BE2C (cell line): ENCODE measurements around the gene SLC25A29.

Experiments
- DNase-seq: peaks from one replicate; pipeline ENCODE4 v3.0.0-alpha.2; 2020
- H3K27me3 ChIP-seq: fragments of 250-450 bp; sonication (Bioruptor Pico); 2 replicates; pipeline ENCODE4 v1.5.1; 2020; ENCODE audit warnings: mild to moderate bottlenecking
- H3K36me3 ChIP-seq: fragments of 250-450 bp; sonication (Bioruptor Pico); 2 replicates; pipeline ENCODE4 v1.5.1; 2020; ENCODE audit warnings: mild to moderate bottlenecking
- H3K4me1 ChIP-seq: fragments of 250-450 bp; sonication (Bioruptor Pico); 2 replicates; pipeline ENCODE4 v1.5.1; 2020
- H3K4me3 ChIP-seq: 2 replicates; pipeline ENCODE4 v1.5.1; 2011; ENCODE audit warnings: low read depth, low read length
- H3K9me3 ChIP-seq: fragments of 250-450 bp; sonication (Bioruptor Pico); 2 replicates; pipeline ENCODE4 v1.5.1; 2020
- CTCF ChIP-seq: IDR thresholded peaks from 2 replicates; pipeline ENCODE4 v1.5.1; 2012; ENCODE audit warnings: mild to moderate bottlenecking, low read depth, low read length

The SLC25A29 gene

DNA sequence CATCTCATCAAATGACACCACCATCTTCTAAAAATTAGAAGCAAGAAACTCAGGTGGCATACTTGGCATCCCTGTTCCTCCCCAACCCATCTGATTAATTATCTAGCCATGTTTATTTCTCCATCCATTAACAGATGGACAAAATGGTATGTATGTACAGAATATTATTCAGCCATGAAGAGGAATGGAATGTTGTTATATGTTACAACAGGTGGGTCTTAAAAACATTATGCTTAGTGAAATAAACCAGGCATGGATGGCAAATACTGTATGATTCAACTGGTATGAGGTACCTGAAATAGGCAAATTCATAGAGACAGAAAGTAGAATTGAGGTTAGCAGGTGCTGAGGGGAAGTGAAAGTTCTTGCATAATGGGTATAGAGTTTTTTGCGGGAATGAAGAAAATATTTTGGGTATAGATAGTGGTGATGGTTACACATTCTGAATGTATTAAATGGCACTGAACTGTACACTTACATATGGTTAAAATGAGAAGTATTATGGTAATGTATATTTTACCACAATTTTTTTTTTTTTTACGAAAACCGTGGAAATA, 49.8 kb downstream of the SLC25A29 start:
- Histone ChIP-seq H3K9me3 (no peaks in the 10 kb centered on the region), H3K4me3 (no peak overlapping the region), H3K27me3 (no peaks in the 10 kb centered on the region), H3K4me1 (no peaks in the 10 kb centered on the region), H3K36me3 (no peaks in the 10 kb centered on the region; the same call in 1 of the 2 replicates)
- no peak for DNase-seq
- no peak for TF ChIP-seq CTCF

DNA sequence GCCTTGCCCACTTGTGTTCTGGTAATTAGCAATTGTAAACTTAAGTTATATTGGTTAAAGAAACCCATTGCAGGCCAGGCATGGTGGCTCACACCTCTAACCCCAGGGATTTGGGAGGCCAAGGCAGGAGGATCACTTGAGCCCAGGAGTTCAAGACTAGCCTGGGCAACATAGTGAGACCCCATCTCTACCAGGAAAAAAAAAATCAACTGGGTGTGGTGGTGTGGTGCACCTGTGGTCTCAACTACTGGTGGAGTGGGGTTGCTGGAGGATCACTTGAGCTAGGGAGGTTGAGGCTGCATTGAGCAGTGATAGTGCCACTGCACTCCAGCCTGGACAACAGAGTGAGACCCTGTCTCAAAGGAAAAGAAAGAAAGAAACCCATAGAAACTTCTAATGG, 53.6 kb downstream of the SLC25A29 start:
- no peak for TF ChIP-seq CTCF
- H3K9me3 ChIP-seq = no peaks in the 10 kb centered on the region
- DNase-seq = no peak
- no peak overlapping the region for H3K4me3 ChIP-seq
- no peaks in the 10 kb centered on the region for H3K27me3 ChIP-seq
- peaks cover 3% of the 10 kb centered on the region; the same call in 1 of the 2 replicates for H3K36me3 ChIP-seq
- H3K4me1 ChIP-seq = no peaks in the 10 kb centered on the region

GRCh38 chr14:100250732-100251465, 55.3 kb downstream of the SLC25A29 start:
- H3K27me3 ChIP-seq = no peaks in the 10 kb centered on the region
- no peaks in the 10 kb centered on the region for H3K9me3 ChIP-seq
- peaks cover 3% of the 10 kb centered on the region; the same call in 1 of the 2 replicates for H3K36me3 ChIP-seq
- no peak for DNase-seq
- TF ChIP-seq CTCF = no peak
- peaks cover 6% of the 10 kb centered on the region for H3K4me1 ChIP-seq
- no peak overlapping the region for H3K4me3 ChIP-seq

DNA sequence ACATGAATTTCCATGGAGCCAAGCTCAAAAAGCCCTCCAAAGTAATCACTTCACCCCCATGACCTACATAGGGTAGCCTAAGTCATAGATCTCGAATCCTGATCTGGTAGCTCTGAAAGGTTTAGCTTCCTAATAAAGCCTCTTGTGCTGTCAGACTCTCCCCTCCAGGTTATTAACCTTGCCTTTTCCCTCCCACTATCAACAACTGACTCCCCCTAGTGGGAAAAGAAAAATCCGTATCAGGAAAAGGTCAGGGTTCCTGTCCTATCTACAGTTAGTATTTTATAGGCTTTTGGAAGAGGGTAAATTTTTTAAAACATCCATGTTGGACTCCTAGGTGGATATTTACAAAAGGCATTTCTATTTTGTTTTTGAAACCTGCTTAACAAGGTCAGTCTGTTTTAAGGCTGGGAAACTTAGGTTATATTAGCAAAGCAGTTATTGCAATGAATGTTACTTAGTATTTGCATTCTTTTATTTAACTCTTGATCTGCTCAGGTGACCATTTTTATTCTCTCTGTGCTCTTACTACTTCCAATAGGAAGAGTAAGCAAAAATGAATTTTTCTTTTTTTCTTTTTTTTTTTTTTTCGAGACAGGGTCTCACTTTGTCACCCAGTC, 59.3 kb downstream of the SLC25A29 start:
- peaks cover 6% of the 10 kb centered on the region for H3K4me1 ChIP-seq
- no peaks in the 10 kb centered on the region for H3K9me3 ChIP-seq
- DNase-seq = peak; percentile 27
- H3K4me3 ChIP-seq = no peak overlapping the region
- H3K36me3 ChIP-seq = peaks cover 8% of the 10 kb centered on the region
- H3K27me3 ChIP-seq = no peaks in the 10 kb centered on the region
- TF ChIP-seq CTCF = peak; percentile 88

- Histone ChIP-seq H3K9me3 (no peaks in the 10 kb centered on the region), H3K4me1 (peaks cover 6% of the 10 kb centered on the region), H3K4me3 (no peak overlapping the region), H3K27me3 (no peaks in the 10 kb centered on the region), H3K36me3 (peaks cover 17% of the 10 kb centered on the region)
- TF ChIP-seq CTCF = no peak
- no peak for DNase-seq
Measured at GRCh38 chr14:100243020-100243419, 63.2 kb downstream of the SLC25A29 start.

DNA sequence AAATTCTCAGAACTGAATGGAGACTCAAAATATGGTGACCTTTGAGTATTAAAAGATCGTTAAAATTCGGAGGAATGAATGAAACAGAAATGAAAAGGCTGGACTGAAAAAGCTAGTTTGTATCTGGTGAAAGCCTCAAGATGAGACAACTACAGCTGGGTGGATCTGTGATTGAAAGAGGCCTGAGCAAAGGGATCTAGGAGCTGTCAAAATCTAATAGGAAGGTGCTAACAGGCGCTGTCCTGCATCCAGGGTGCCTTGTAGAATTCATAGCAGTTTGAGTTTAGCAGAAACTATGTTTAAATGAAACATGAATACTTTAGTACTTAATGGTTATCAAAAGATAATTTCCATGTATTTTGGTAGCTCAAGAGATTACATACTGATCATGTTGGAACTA, 65.0 kb downstream of the SLC25A29 start:
- Histone ChIP-seq H3K4me3 (peak overlapping the region; percentile 78), H3K27me3 (no peaks in the 10 kb centered on the region), H3K4me1 (peaks cover 3% of the 10 kb centered on the region), H3K9me3 (no peaks in the 10 kb centered on the region), H3K36me3 (peaks cover 17% of the 10 kb centered on the region)
- DNase-seq = no peak
- TF ChIP-seq CTCF = no peak
